Measurements from ENCODE around the gene GSN.
"Not testable (repeated sequence)": the region's sequence is repeated elsewhere in the genome, so short reads cannot be mapped to it uniquely, and the experiment has no call there.

DNA sequence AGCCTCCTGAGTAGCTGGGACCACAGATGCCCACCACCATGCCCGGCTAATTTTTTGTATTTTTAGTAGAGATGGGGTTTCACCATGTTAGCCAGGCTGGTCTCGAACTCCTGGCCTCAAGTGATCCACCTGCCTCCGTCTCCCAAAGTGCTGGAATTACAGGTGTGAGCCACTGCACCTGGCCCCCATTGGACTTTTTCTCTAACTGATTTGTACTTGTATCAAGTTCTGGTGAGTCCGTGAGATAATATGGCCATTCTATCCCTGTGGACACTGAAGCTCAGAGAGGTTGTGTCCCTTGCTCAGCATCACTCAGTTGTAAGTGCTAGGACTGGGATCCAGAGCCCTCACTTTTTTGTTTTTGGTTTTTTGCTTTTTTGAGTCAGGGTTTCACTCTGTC is 23.6 kb downstream of the GSN start:
- TF ChIP-seq, protein P1, sequence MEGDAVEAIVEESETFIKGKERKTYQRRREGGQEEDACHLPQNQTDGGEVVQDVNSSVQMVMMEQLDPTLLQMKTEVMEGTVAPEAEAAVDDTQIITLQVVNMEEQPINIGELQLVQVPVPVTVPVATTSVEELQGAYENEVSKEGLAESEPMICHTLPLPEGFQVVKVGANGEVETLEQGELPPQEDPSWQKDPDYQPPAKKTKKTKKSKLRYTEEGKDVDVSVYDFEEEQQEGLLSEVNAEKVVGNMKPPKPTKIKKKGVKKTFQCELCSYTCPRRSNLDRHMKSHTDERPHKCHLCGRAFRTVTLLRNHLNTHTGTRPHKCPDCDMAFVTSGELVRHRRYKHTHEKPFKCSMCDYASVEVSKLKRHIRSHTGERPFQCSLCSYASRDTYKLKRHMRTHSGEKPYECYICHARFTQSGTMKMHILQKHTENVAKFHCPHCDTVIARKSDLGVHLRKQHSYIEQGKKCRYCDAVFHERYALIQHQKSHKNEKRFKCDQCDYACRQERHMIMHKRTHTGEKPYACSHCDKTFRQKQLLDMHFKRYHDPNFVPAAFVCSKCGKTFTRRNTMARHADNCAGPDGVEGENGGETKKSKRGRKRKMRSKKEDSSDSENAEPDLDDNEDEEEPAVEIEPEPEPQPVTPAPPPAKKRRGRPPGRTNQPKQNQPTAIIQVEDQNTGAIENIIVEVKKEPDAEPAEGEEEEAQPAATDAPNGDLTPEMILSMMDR (IDR thresholded peaks at IDR 0.05; ENCODE audit: low read depth, low read length): not testable (repeated sequence)
- TF ChIP-seq MYC, MAX (IDR thresholded peaks at IDR 0.05; ENCODE audit: low read depth, low read length): not testable (repeated sequence)
